ENCODE measurements around the gene IFT43. TPM values are rescaled to one million over a fixed set of nuclear protein-coding genes. Genes with fewer than 3 reads are reported as not detected.

IFT43 gene
- total and polyA plus RNA-seq, 9 of the 15 experiments (the other 6 are each of a cell fraction or from before 2014, with no cell fraction given): 4.9 to 12.8 (median 8.0) TPM

DNA sequence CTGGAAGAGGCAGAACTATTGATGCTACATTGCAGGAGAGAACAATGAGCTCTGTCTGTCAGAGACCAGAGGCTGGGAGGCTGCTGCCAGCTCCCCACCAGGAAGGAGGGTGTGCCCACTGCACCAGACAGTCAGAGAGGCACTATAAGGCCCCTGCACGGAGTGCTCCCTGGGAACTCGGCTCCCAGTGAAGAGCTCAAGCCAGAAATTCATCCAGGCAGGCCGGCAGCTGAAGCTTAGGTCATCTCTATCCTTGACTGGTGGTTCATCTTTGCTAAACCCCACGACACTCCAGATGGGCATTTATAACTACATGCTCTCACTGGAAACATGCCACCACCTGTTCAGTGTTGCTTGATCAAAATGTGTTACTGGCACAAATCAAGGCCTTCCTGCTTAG is 101.1 kb downstream of the IFT43 start (continued):
- TF ChIP-seq ZFP36 (IDR thresholded peaks at IDR 0.05; ENCODE audit: low read depth, low read length, partially characterized antibody) (no peak), ZNF316 (IDR thresholded peaks at IDR 0.05) (no peak), E2F5 (CRISPR knock-in tag; IDR thresholded peaks at IDR 0.05) (no peak), CBX3 (IDR thresholded peaks at IDR 0.05; ENCODE audit: borderline replicate concordance in 1 of 2, low read length in 2 of 2) (no peak), POLR2H (tag; IDR thresholded peaks at IDR 0.05; ENCODE audit: low read depth) (no peak), JUNB (CRISPR knock-in tag; conservative IDR thresholded peaks at IDR 0.05) (no peak)

GRCh38 chr14:76088326-76088725 is 102.8 kb downstream of the IFT43 start:
- Histone ChIP-seq H3K79me2 (ENCODE audit: control insufficient read depth, insufficient read depth, low read length) (no peaks in the 10 kb centered on the region), H3K27ac (ENCODE audit: extremely low read depth, low read depth, low read length) (no peak overlapping the region), H3K27me3 (ENCODE audit: control insufficient read depth in 2 of 2, insufficient read depth in 2 of 2, low read length in 2 of 2) (peaks cover 5 to 28% of the 10 kb centered on the region in 2 experiments; a peak in 3 of 5 replicates), H3K4me3 (no peak overlapping the region), H3K36me3 (ENCODE audit: control insufficient read depth, insufficient read depth, low read length) (no peaks in the 10 kb centered on the region), H3K4me2 (ENCODE audit: insufficient read depth, low read length) (no peak overlapping the region), H2AFZ (ENCODE audit: low read depth, low read length) (no peak overlapping the region), H4K20me1 (replicated peaks; ENCODE audit: control insufficient read depth, insufficient read depth, low read length) (no peaks in the 10 kb centered on the region), H3K4me1 (replicated peaks in 1 of 2; ENCODE audit: control insufficient read depth in 2 of 2, insufficient read depth in 2 of 2, low read length in 2 of 2) (no peaks in the 10 kb centered on the region; a peak in 1 of 5 replicates), H3K9me3 (replicated peaks; ENCODE audit: control insufficient read depth, insufficient read depth, low read depth, low read length) (no peaks in the 10 kb centered on the region), H3K9ac (ENCODE audit: insufficient read depth in 1 of 2, low read depth in 2 of 2, low read length in 2 of 2) (no peak overlapping the region), H3K9me1 (ENCODE audit: control insufficient read depth, insufficient read depth, low read length) (no peaks in the 10 kb centered on the region)
- CTCF ChIA-PET (ENCODE audit: low intra/inter-chr PET ratio): no interaction called here
- in situ Hi-C loops (cut with MboI): no loop called here
- BruUV-seq (replicated peaks): no TSS peak
- ATAC-seq: no peak
- 4% methylated on average over 6 of the region's 8 CpGs for WGBS (ENCODE audit: insufficient coverage, low coverage, missing lambda C conversion rate)
- no peak for DNase-seq (ENCODE audit: extremely low read depth in 1 of 4, low spot score in 3 of 4)
- POLR2A ChIA-PET: interaction anchor here (0.8 to 1.2 kb wide), 2 partner anchors 13 to 39 kb away, joined by 3 read pairs; no protein-coding TSS in a partner anchor
- no peak for FAIRE-seq
- intact Hi-C loops (cut with micrococcal nuclease): no loop called here
- TF ChIP-seq, protein P1, sequence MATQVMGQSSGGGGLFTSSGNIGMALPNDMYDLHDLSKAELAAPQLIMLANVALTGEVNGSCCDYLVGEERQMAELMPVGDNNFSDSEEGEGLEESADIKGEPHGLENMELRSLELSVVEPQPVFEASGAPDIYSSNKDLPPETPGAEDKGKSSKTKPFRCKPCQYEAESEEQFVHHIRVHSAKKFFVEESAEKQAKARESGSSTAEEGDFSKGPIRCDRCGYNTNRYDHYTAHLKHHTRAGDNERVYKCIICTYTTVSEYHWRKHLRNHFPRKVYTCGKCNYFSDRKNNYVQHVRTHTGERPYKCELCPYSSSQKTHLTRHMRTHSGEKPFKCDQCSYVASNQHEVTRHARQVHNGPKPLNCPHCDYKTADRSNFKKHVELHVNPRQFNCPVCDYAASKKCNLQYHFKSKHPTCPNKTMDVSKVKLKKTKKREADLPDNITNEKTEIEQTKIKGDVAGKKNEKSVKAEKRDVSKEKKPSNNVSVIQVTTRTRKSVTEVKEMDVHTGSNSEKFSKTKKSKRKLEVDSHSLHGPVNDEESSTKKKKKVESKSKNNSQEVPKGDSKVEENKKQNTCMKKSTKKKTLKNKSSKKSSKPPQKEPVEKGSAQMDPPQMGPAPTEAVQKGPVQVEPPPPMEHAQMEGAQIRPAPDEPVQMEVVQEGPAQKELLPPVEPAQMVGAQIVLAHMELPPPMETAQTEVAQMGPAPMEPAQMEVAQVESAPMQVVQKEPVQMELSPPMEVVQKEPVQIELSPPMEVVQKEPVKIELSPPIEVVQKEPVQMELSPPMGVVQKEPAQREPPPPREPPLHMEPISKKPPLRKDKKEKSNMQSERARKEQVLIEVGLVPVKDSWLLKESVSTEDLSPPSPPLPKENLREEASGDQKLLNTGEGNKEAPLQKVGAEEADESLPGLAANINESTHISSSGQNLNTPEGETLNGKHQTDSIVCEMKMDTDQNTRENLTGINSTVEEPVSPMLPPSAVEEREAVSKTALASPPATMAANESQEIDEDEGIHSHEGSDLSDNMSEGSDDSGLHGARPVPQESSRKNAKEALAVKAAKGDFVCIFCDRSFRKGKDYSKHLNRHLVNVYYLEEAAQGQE (IDR thresholded peaks at IDR 0.05; ENCODE audit: borderline replicate concordance): no peak
- TF ChIP-seq, protein P1 (CRISPR knock-in tag; IDR thresholded peaks at IDR 0.05; ENCODE audit: low read depth): no peak
- TF ChIP-seq POLR2B (IDR thresholded peaks at IDR 0.05; ENCODE audit: low read depth, partially characterized antibody) (no peak), NR4A1 (CRISPR knock-in tag; IDR thresholded peaks at IDR 0.05) (no peak), NR4A1 (tag; IDR thresholded peaks at IDR 0.05) (no peak), KLF13 (tag; IDR thresholded peaks at IDR 0.05; ENCODE audit: borderline replicate concordance, low read depth) (no peak)

Data from K562 (cell line).